ENCODE measurements around the gene SLC9A6. TPM values are rescaled to one million over a fixed set of nuclear protein-coding genes. Genes with fewer than 3 reads are reported as not detected.

SLC9A6 gene
- total RNA-seq, 1 experiment from 2014 or later: 21.7 TPM

DNA sequence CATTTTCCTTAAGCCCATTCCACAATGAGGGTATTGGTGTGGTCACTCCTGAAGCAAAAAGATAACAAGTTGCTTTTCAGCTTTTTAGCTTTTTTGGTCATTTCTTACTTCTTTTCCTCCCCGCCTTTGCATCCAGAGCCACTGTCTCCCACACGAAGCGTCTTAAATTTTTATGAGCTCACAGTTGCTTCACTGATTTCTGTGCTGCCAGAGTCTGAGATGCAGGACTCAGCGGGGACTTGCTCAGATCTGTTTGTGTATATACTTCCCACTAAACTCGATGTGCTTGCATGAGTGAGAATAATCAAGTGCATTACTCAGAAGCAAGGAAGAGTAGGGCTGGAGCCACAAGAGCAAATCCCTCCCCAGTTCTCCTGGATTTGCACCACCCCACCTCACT is 81.9 kb downstream of the SLC9A6 start:
- Mint-ChIP-seq H3K27ac (ENCODE audit: unreplicated experiment) (no peak overlapping the region), H3K4me3 (ENCODE audit: low read depth, unreplicated experiment) (no peak overlapping the region), H3K9me3 (ENCODE audit: low read depth, unreplicated experiment) (no peaks in the 10 kb centered on the region), H3K4me1 (ENCODE audit: low read depth, unreplicated experiment) (no peaks in the 10 kb centered on the region), H3K36me3 (ENCODE audit: insufficient read depth, unreplicated experiment) (no peaks in the 10 kb centered on the region), H3K27me3 (ENCODE audit: unreplicated experiment) (peaks cover 87% of the 10 kb centered on the region)
- no TSS peak for BruUV-seq (replicated peaks)
- TF ChIP-seq, protein P1, sequence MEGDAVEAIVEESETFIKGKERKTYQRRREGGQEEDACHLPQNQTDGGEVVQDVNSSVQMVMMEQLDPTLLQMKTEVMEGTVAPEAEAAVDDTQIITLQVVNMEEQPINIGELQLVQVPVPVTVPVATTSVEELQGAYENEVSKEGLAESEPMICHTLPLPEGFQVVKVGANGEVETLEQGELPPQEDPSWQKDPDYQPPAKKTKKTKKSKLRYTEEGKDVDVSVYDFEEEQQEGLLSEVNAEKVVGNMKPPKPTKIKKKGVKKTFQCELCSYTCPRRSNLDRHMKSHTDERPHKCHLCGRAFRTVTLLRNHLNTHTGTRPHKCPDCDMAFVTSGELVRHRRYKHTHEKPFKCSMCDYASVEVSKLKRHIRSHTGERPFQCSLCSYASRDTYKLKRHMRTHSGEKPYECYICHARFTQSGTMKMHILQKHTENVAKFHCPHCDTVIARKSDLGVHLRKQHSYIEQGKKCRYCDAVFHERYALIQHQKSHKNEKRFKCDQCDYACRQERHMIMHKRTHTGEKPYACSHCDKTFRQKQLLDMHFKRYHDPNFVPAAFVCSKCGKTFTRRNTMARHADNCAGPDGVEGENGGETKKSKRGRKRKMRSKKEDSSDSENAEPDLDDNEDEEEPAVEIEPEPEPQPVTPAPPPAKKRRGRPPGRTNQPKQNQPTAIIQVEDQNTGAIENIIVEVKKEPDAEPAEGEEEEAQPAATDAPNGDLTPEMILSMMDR (IDR thresholded peaks at IDR 0.05; ENCODE audit: unreplicated experiment): no peak
- intact Hi-C loops (cut with micrococcal nuclease; ENCODE audit: unreplicated experiment): no loop called here
- DNase-seq: no peak
- CTCF ChIA-PET: no interaction called here

DNA sequence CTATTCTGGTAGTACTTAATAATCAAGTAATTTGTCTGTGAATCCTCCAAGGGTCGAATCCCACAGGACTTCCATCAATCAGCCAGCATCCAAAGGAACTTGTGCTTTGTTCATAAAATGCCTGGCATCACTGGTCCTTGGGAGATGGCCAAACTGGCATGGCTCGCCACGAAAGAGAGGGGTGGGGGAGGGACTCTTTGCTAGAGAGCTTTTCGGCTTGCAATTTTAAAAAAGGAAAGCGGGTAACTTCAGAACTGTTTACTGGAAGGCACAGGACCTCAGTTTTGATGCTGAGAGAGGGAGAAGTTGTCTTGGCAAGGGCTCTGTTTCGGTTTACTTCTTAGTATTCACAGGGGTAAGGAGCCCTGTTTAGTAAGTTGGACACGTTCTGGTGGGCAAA is 82.7 kb downstream of the SLC9A6 start:
- TF ChIP-seq, protein P1 (IDR thresholded peaks at IDR 0.05; ENCODE audit: unreplicated experiment): no peak
- peaks cover 95% of the 10 kb centered on the region for H3K27me3 Mint-ChIP-seq (ENCODE audit: unreplicated experiment)
- H3K27ac Mint-ChIP-seq (ENCODE audit: unreplicated experiment): no peak overlapping the region
- DNase-seq: no peak
- BruUV-seq (replicated peaks): no TSS peak
- CTCF ChIA-PET: no interaction called here
- no peak overlapping the region for H3K4me3 Mint-ChIP-seq (ENCODE audit: low read depth, unreplicated experiment)
- intact Hi-C loops (cut with micrococcal nuclease; ENCODE audit: unreplicated experiment): no loop called here
- no peaks in the 10 kb centered on the region for H3K9me3 Mint-ChIP-seq (ENCODE audit: low read depth, unreplicated experiment)
- no peaks in the 10 kb centered on the region for H3K36me3 Mint-ChIP-seq (ENCODE audit: insufficient read depth, unreplicated experiment)
- no peaks in the 10 kb centered on the region for H3K4me1 Mint-ChIP-seq (ENCODE audit: low read depth, unreplicated experiment)

DNA sequence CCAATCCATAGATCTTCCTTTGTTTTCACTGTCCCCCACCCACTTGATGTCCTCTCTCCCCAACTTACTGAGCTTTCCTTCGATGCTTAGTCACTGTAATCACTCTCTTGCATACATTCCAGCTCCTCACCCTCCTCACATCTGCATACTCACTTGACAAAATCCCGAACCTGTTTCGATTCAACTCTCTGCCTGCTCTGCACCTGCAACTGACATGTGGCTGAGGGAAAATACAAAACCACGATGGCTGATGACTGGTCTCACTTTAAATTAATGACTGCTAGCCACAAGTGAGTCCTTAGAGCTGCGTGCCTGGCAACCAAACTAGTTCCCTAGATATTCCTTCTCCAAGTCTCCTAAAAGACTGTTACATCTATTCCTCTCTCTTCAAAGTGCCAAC is 91.7 kb downstream of the SLC9A6 start:
- BruUV-seq (replicated peaks): no TSS peak
- H3K4me3 Mint-ChIP-seq (ENCODE audit: low read depth, unreplicated experiment): no peak overlapping the region
- H3K4me1 Mint-ChIP-seq (ENCODE audit: low read depth, unreplicated experiment): no peaks in the 10 kb centered on the region
- H3K9me3 Mint-ChIP-seq (ENCODE audit: low read depth, unreplicated experiment): no peaks in the 10 kb centered on the region
- H3K27ac Mint-ChIP-seq (ENCODE audit: unreplicated experiment): no peak overlapping the region
- CTCF ChIA-PET: no interaction called here
- TF ChIP-seq, protein P1 (IDR thresholded peaks at IDR 0.05; ENCODE audit: unreplicated experiment): no peak
- H3K36me3 Mint-ChIP-seq (ENCODE audit: insufficient read depth, unreplicated experiment): no peaks in the 10 kb centered on the region
- DNase-seq: no peak
- peaks cover 81% of the 10 kb centered on the region for H3K27me3 Mint-ChIP-seq (ENCODE audit: unreplicated experiment)
- intact Hi-C loops (cut with micrococcal nuclease; ENCODE audit: unreplicated experiment): loop anchor here (10.0 kb wide), 1 partner anchor 68 kb away; the partner anchor contains the start of gene FHL1

DNA sequence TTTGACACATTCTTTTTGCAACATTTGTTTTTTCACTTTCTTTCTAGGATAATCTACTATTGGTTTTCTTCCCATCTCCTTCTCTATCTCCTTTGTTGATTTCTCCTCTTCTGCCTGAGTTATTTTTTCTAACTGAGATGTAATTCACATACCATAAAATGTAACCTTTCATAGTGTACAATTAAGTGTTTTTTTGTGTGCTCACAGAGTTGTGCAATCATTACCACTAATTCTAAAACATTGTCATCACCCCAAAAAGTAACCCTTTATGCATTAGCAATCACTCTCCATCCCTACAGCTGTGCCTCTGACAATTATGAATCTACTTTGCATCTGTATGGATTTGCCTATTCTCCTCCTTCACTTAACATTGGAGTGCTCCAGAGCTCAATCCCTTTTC is 95.5 kb downstream of the SLC9A6 start:
- no peak for DNase-seq
- H3K27me3 Mint-ChIP-seq (ENCODE audit: unreplicated experiment): peaks cover 58% of the 10 kb centered on the region
- H3K4me3 Mint-ChIP-seq (ENCODE audit: low read depth, unreplicated experiment): no peak overlapping the region
- intact Hi-C loops (cut with micrococcal nuclease; ENCODE audit: unreplicated experiment): no loop called here
- TF ChIP-seq, protein P1 (IDR thresholded peaks at IDR 0.05; ENCODE audit: unreplicated experiment): no peak
- no peaks in the 10 kb centered on the region for H3K4me1 Mint-ChIP-seq (ENCODE audit: low read depth, unreplicated experiment)
- CTCF ChIA-PET: no interaction called here
- no TSS peak for BruUV-seq (replicated peaks)
- no peak overlapping the region for H3K27ac Mint-ChIP-seq (ENCODE audit: unreplicated experiment)
- no peaks in the 10 kb centered on the region for H3K9me3 Mint-ChIP-seq (ENCODE audit: low read depth, unreplicated experiment)
- no peaks in the 10 kb centered on the region for H3K36me3 Mint-ChIP-seq (ENCODE audit: insufficient read depth, unreplicated experiment)
